ENCODE results near the gene SMAD1. TPM values are rescaled to one million over a fixed set of nuclear protein-coding genes. Genes with fewer than 3 reads are reported as not detected.

Gene SMAD1
- total RNA-seq = 26.8 and 33.0 TPM in 2 replicates

GRCh38 chr4:145481164-145481941 is at the start of gene SMAD1:
TSS of gene SMAD1 (plus strand) at chr4:145481853. CDS start at chr4:145514614, 32,761 bp downstream.

Other genes with a start within 250 kb of the SMAD1 start
- 3.9 and 4.7 TPM in 2 replicates for gene MMAA, start 137.5 kb downstream of the SMAD1 start, total RNA-seq
- not detected in 2 replicates for gene C4orf51, start 198.3 kb downstream of the SMAD1 start, total RNA-seq